GM10266 (cell line): ENCODE data around the gene ORM2.

ENCODE experiments used
- DNase-seq: peaks from one replicate; pipeline ENCODE4 v3.0.0; 2012; ENCODE audit errors: extremely low spot score
- CTCF ChIP-seq: IDR thresholded peaks from 2 replicates; pipeline ENCODE4 v1.5.1; 2012; ENCODE audit warnings: mild to moderate bottlenecking, low read depth; ENCODE audit not compliant: control insufficient read depth, insufficient read depth; ENCODE audit errors: missing control alignments

The ORM2 gene

GRCh38 chr9:114303977-114304376, 25.7 kb upstream of the ORM2 start:
- DNase-seq: no peak
- TF ChIP-seq CTCF: no peak

- TF ChIP-seq CTCF: no peak
- DNase-seq: no peak
Measured at GRCh38 chr9:114304416-114305188, 25.1 kb upstream of the ORM2 start.

- no peak for DNase-seq
- TF ChIP-seq CTCF: no peak
Measured at GRCh38 chr9:114307899-114308267, 21.8 kb upstream of the ORM2 start.

- no peak for TF ChIP-seq CTCF
- DNase-seq: no peak
Measured at GRCh38 chr9:114308361-114308950, 21.2 kb upstream of the ORM2 start.

GRCh38 chr9:114309096-114309495, 20.6 kb upstream of the ORM2 start:
- TF ChIP-seq CTCF: no peak
- no peak for DNase-seq

GRCh38 chr9:114310471-114311450, 18.9 kb upstream of the ORM2 start:
- no peak for TF ChIP-seq CTCF
- DNase-seq: no peak
